Femur (tissue), 1 donor: Measurements from ENCODE around the gene SMCO2.

Experiments used
- DNase-seq: peaks from one replicate; pipeline ENCODE4 v3.0.0-alpha.2; 2017

SMCO2 gene

GRCh38 chr12:27446436-27446835 is at the start of gene SMCO2:
Gene SMCO2 (plus strand): TSS chr12:27446736. CDS start chr12:27470632, 23,896 bp downstream.
- no peak for DNase-seq

GRCh38 chr12:27398466-27398865 is 48.1 kb upstream of the SMCO2 start:
- no peak for DNase-seq

- DNase-seq = no peak
Observed at GRCh38 chr12:27399074-27399473, 47.5 kb upstream of the SMCO2 start.

- no peak for DNase-seq
Observed at GRCh38 chr12:27400856-27401354, 45.6 kb upstream of the SMCO2 start.

GRCh38 chr12:27412047-27412446 is 34.5 kb upstream of the SMCO2 start:
- no peak for DNase-seq

- DNase-seq = no peak
Observed at GRCh38 chr12:27422697-27423096, 23.8 kb upstream of the SMCO2 start.

- no peak for DNase-seq
Observed at GRCh38 chr12:27424631-27425230, 21.8 kb upstream of the SMCO2 start.

GRCh38 chr12:27425306-27425705 is 21.2 kb upstream of the SMCO2 start:
- DNase-seq = no peak

GRCh38 chr12:27426743-27427487 is 19.6 kb upstream of the SMCO2 start:
- DNase-seq = no peak

- DNase-seq = no peak
Observed at GRCh38 chr12:27427824-27428223, 18.7 kb upstream of the SMCO2 start.

GRCh38 chr12:27428466-27428865 is 18.1 kb upstream of the SMCO2 start:
- DNase-seq = no peak

GRCh38 chr12:27429606-27430005 is 16.9 kb upstream of the SMCO2 start:
- DNase-seq = no peak

GRCh38 chr12:27431185-27431584 is 15.4 kb upstream of the SMCO2 start:
- no peak for DNase-seq

GRCh38 chr12:27434673-27435565 is 11.6 kb upstream of the SMCO2 start:
- peak; percentile 32 for DNase-seq

- no peak for DNase-seq
Observed at GRCh38 chr12:27436029-27436428, 10.5 kb upstream of the SMCO2 start.

GRCh38 chr12:27436768-27437167 is 9.8 kb upstream of the SMCO2 start:
- no peak for DNase-seq

GRCh38 chr12:27437839-27438238 is 8.7 kb upstream of the SMCO2 start:
- no peak for DNase-seq

GRCh38 chr12:27447761-27448160 is 1.2 kb downstream of the SMCO2 start:
- no peak for DNase-seq

- DNase-seq = no peak
Observed at GRCh38 chr12:27449026-27449425, 2.5 kb downstream of the SMCO2 start.

GRCh38 chr12:27449893-27450534 is 3.5 kb downstream of the SMCO2 start:
- DNase-seq = no peak

- DNase-seq = no peak
Observed at GRCh38 chr12:27451036-27451825, 4.7 kb downstream of the SMCO2 start.

GRCh38 chr12:27453421-27453820 is 6.9 kb downstream of the SMCO2 start:
- no peak for DNase-seq
